HG02885 (cell line): ENCODE data around the gene GGCX.

Experiments
- ATAC-seq: cut with Tn5 transposase; IDR thresholded peaks from one replicate; pipeline ENCODE4 v1.9.1; 2021; ENCODE audit warnings: mild to moderate bottlenecking; ENCODE audit not compliant: unreplicated experiment, poor library complexity

Gene GGCX

GRCh38 chr2:85524336-85524908, 36.9 kb downstream of the GGCX start:
- ATAC-seq = no peak

DNA sequence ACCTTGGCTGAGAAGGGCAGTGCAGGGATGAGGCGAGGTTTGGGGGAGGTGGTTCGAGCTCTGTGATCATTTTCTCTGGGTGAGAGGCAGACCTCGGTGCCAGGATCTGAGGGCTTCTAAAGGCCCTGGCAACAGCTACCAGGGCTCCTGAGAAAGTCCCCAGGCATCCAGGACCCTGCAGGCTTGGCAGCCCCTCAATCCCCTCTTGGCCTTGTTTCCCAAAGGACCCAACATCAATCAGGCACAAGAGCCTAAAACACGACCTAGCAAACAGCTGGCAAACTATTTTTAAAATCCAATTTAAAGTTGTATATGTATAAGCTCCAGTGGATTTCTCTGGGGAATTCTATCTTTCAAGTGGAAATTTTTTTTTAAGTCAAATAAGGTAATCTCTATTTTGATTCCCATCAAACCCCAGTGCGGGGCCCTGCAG, 37.4 kb downstream of the GGCX start:
- ATAC-seq = no peak

DNA sequence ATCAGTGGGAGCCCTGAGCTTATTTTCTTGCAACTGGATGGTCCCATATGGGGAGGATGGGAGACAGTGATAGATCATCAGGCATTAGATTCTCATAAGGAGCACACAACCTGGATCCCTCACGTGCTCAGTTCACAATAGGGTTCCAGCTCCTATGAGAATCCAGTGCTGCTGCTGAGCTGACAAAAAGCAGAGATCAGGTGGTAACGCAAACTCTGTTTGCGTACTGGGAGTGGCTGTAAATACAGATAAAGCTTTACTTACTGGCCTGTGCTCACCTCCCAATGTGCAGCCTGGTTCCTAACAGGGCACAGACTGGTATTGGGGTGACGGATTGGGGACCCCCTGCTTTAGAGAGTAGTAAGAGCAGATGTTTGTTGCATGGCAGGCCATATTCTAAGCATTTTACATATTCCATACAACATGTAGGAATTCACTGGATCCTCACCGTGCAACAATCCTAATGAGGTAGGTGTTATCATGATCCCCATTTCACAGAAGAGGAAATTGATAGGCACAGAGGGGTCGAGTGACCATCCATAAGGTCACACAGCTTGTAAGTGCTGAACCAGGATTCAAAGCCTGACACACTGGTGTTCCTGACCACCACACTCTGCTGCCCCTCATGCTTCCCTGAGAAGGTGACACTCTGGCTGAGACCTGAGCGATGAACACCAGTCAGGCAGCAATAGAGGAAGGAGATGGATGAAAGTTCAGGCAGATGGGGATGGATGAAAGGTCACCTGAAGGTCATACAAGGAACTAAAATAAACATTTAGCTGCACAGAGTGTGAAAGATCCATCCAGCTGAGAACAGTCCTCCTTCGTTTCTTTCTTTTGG, 38.0 kb downstream of the GGCX start:
- ATAC-seq = no peak

GRCh38 chr2:85522090-85522647, 39.1 kb downstream of the GGCX start:
- ATAC-seq = no peak

- ATAC-seq = no peak
These were observed 44.5 kb downstream of the GGCX start for GRCh38 chr2:85516653-85517389.

DNA sequence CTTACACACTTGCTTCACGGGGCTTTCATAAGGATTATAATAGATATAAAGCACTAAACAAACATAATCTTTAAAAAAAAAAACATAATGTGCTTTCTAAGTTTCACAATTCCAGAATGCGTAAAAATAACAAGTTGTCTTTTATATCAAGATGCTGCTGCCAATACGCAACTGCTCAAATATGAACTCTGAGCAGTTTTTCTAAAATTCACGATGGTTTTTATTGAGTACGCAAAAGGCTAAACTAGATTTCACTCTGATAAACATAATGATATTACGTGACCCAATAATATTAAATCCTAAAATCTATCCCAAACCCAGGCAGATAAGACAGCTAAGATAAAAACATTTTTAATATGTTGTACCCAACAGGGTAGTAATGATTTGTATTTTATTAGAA, 47.0 kb downstream of the GGCX start:
- ATAC-seq = no peak

GRCh38 chr2:85511008-85511811, 50.1 kb downstream of the GGCX start:
- no peak for ATAC-seq

DNA sequence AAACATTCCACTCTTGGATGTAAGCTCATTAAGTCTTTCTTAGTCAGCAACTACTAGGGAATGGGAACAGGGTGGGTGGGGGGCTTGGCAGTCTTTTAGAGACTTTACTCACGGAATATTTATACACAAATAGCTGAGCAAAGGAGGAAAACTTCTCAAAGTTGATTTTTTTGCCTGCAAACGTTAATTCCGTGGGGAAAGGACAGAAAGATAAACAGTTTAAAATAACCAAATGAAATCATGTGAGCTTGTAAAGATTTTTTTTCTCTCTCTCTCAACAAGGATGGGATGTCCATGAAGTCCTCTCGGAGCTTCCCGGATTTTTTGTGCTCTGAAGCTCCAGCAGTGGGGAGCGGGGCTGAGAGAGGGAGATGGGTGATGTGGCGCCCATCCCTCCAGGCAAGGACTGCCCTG, 54.5 kb downstream of the GGCX start:
- ATAC-seq = no peak

DNA sequence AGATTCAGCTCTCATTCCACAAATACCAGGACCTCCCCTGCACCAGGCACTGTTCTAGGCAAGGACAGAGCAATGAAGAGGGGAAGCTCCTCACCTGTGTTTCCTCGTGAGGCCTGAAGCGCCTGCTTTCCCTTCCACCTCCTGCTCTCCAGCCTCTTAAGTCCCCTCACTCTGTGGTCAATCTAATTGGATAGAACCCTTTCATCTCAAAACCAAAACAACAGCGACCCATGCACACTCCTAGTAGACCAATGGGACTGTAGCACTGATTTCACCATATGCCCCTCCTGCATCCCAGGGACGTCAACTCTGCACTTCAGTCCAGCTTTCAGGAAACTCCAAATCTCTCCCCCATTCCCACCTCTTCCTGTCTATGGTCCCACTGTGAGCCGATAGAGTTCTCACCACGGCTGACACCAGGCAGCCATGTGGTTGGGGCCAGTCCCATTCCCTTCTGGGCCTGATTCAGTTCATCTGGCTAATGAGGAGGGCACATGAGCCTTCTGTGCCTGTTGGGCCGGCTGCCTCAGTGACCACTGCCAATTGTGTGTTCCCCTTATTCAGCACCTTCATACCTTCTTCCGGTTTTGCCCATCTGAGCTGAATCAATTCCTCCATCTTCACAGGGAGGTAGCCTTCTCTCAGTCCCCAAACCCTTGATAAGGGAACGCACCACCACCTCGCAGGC, 55.6 kb downstream of the GGCX start:
- ATAC-seq = no peak

DNA sequence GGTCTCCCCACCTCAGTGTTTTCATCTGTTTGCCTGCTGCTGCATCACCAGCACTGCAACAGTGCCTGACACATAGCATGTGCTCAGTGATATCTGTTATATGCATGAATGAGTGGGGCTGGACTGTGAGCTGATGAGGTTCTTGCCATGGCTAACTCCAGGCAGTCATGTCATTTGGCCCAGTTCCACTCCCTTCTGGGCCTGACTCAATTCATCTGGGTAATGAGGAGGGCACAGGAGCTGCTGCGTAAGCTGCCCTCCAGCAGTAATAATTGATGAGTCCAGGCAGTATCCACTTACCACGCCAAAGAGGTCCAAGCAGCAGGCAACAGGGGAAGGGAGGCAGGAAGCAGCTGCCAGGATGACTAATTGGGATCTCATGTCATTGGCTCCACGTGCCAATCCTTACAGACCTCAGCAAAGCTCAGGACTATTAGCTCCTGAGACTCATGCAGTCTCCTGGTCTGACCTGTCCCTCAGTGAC, 56.5 kb downstream of the GGCX start:
- no peak for ATAC-seq

DNA sequence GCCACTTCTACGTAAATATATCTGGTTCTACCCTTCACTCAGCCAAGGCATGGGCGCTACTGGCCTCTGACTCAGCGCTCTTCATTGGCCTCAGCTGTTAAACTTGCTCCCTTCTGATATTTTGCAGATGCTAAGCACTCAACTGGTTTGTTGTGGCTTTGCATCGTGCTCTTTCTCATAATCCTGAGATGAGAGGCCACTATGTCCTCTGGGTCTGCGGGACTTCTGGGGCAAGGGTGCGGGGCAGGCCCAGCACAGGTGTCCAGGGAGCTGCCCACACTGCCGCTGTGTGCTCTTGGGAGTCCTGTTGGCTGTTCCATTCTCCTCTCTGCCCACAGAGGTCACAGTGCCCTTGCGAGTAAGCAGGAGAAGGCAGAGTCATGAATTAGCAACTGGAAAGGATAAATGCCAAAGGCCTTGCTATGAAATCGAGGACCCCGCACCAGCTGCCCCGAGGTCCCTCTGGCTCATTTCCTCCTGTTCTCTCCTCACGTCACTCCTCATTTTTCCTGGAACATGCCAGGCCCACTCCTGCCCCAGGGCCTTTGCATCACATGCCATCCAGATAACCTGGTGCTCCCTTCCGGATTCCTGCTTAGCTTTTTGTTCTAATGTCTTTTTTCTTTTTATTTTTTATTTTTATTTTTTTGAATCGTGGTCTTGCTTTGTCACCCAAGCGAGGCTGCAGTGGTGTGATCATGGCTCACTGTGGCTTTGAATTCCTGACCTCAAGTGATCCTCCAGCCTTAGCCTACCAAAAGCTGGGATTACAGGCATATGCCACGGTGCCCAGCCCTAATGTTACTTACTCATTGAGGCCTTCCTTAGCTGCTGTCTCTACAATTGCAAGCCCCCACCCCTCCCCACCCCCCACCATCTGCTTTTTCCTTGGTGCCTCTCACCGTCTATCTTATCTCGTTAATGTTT, 57.2 kb downstream of the GGCX start:
- ATAC-seq = no peak

GRCh38 chr2:85503168-85503850, 58.0 kb downstream of the GGCX start:
- ATAC-seq = no peak

DNA sequence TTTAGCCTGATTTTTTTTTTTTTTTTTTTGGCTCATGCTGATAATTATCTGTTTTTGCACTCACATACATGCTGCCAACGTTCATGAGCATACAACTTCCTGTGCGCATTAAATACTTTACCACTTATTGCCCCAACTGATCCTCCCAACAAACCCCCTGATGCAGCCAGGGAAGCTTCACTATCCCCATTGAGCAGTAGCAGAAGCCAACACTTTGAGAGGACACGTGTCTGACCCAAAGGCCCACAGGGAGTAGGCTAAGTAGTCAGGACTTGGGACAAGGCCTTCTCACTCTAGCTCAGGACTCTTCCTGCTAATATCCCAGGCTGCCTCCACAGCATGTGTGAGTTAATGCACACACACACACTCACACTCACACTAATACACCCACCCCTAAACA, 58.6 kb downstream of the GGCX start:
- no peak for ATAC-seq

GRCh38 chr2:85501248-85501647, 60.0 kb downstream of the GGCX start:
- no peak for ATAC-seq

DNA sequence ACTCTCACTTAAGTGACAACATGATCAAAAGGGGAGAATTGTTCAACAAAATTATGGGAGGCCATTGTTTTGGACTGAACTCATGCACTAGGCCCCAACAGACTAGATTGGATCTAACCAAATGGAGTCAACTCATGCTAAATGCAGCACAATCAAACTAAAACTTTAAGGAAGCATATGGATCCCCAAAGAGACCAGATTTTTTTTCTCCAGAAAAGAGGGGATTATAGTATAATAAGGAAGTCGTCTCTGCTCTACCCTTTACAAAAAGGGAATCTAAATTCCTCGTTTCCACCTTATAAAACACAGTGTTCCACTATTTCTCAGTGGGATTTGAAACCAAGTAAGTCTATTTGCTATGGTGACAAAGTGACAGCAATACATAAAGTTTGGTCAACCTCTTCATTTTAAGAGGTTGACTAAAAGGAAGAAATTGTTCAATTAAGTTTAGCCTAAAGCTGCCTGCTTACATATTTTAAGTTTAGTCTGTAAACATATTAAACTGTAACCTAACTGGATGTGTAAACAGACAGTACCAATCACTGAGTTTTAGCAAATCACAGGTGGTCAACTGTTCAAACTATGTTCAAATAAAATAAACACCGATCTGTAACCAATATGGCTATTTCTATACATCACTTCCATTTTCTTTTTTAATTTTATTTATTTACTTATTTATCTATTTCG, 63.2 kb downstream of the GGCX start:
- no peak for ATAC-seq

GRCh38 chr2:85496436-85496835, 64.9 kb downstream of the GGCX start:
- no peak for ATAC-seq
